SKM-1 treated with dmso at 0.1 percent for 144 hours (cell line): ENCODE measurements around the gene HLCS.
A peak's percentile ranks its signal among the peaks of the same experiment; 100 is the strongest.

Experiments
- DNase-seq: peaks from one replicate; lab custom pipeline; 2025; ENCODE audit not compliant: unreplicated experiment; lab: John Stamatoyannopoulos, UW

HLCS gene

DNA sequence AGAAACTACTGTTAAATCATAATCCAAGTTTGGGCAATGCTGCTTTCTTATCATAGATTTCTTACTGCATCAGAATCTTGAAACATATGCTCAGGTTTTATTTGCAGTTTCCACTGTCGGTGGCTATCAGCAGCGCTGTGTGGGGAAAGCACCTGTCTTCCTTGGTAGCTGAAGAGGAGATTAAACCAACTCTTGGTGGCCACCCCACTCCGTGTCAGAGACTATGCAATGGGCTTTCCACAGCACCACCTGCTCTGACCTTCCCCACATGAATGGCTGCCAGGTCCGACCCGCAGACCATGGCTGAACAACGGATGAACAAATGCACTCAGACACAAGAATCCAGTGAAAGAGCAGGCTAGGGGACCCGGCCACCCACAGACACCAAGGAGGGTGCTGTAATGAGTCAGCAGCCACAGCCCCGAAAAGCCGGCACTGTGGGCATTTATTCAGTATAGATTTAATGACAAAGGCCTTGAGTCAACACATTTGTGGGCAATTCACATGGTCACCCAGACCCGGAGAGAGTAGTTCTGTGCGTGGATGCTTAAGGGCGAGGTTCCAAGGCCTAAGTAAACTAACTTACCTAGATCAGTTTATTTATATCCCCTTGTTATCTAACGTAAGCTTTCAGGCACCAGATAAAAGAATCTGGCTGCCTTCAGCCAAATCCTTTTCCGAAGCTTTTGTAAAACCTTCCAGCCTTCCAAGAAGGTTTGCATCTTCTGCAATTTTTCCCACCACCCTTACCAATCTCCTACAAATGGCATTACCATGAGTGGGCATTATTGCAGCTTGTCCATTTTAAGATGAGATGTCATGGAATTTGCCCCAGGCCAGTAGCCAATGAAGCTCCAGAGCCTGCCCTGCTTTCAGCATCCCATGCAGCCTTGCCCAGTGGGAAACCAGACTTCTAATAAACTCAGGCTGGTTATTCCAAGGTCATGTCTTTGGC lies 82.7 kb downstream of the HLCS start:
- no peak for DNase-seq

- no peak for DNase-seq
Observed at GRCh38 chr21:36882776-36883175, 83.7 kb downstream of the HLCS start.

- DNase-seq: no peak
Observed at GRCh38 chr21:36881228-36881627, 85.2 kb downstream of the HLCS start.

- DNase-seq: no peak
Observed at GRCh38 chr21:36879827-36880226, 86.6 kb downstream of the HLCS start.

DNA sequence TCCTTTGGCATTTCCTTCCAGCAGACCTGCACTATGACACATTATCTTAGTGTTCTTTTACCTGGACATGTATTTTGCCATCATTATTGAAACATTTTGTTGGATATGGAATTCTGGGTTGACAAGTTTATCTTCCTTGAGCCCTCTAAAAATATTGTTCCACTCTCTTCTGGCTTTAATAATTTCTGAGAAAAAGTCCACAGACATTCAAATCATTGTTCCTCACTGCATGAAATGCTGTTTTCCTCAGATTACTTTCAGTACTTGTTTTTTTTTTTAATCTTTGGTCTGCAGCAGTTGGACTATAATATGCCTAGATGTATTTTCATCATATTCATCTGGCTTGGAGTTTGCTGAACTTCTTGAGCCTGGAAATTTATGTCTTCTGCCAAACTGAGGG lies 88.7 kb downstream of the HLCS start:
- DNase-seq: no peak

DNA sequence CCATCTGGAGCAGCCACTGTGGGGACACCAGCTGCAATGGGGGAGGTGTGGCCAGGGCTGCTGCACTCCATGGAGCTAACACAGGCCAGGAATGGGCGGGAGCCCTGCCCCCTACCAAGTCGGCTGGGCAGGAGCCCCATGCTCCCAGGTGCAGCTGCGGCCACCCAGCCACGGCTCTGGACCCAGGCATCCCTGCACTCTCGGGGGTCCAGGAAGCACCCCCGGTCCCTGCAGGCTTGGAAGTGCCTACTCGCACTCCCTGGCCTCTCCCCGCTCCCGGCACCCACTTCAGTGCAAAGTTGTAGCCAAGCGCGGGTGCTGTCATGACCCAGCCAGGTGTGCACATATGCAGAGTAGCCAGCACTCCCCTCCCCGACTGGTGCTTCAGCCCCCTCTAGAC lies 91.8 kb downstream of the HLCS start:
- DNase-seq: no peak

DNA sequence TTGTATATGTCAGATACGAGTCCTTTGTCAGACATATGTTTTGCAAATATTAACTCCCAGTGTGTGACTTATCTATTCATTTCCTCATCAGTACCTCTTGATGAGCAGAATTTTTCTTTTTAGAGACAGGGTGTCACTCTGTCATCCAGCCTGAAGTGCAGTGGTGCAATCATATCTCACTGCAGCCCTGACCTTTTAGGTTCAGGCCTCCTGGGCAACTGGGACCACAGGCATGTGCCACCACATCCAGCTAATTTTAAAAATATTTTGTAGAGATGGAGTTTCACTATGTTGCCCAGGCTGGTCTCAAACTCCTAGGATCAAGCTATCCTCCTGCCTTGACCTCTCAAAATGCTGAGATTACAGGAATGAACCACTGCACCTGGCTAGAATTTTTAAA lies 93.0 kb downstream of the HLCS start:
- DNase-seq: no peak

DNA sequence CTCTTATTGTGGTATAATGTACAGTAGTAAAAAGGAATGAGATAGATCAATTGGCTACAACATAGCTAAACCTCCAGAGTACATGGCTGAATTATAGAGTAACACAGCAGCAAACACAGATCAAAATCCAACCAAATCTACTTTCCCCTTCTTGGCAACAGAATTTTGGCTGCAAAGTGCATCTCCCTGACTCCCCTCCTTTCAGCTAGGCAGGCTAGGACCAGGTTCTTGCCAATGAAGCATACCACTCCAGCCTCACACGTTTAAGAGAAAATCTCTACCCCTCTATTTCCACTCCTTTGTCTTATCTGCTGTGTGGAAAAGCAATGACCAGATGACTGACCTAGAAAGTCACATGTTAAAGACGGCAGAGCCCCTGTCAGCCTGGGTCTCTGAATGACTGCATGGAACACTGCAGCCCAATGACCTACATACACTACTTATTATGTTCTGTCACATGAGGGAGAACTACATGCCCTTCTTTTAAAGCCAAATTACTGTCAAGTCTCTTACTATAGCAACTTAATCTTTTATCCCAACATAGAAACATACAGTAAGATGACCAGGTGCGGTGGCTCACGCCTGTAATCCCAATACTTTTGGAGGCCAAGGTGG lies 99.1 kb downstream of the HLCS start:
- DNase-seq: no peak

GRCh38 chr21:36866419-36866818 lies 100.0 kb downstream of the HLCS start:
- no peak for DNase-seq

DNA sequence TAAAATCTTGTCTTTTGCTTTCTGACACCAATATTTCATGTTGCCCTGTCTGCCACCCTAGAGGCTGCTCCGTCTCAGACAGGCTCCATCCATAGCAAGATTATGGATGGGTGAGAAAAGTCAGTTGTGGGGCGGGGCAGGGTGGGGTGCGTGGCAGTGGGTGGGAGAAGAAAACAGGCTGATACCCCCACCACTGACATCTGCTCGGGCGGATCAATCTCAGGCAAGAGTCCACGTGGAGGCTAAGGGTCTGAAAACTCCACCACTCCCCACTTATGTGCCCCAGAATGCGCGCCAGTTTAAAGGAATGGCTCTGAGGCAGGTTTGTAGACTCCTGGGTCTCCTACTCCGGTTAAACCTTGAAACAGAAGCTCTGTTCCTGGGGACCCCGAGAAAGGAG lies 101.5 kb downstream of the HLCS start:
- DNase-seq: no peak

GRCh38 chr21:36863260-36863659 lies 103.2 kb downstream of the HLCS start:
- no peak for DNase-seq

DNA sequence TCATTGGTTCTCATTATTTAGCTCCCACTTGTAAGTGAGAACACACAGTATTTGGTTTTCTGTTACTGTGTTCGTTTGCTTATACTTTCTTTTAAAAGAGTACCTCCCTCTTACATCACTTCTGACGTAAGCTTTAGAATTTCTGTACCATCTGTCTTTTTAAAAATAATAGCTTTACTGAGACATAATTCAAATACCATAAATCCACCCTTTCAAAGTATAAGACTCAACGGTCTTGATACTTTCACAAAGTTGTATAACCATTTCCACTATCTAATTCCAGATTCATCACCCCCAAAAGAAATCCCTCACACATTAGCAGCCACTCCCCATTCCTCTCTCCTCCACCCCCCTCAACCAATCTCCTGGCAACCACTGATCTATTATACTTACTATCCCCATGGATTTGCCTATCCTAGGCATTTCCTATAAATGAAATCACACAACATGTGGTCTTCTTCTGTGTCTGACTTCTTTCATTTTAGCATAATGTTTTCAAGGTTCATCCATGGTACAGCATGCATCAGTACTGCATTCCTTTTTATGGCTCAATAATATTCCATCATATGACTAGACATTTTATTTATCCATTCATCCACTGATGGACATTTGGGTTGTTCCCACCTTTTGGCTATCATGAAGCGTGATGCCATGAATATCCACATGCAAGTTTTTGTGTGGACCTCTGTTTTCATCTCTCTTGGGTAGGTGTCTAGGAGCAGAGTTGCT lies 104.7 kb downstream of the HLCS start:
- no peak for DNase-seq

- no peak for DNase-seq
Observed at GRCh38 chr21:36860736-36861594, 105.5 kb downstream of the HLCS start.

GRCh38 chr21:36859744-36860501 lies 106.5 kb downstream of the HLCS start:
- peak; percentile 89 for DNase-seq

DNA sequence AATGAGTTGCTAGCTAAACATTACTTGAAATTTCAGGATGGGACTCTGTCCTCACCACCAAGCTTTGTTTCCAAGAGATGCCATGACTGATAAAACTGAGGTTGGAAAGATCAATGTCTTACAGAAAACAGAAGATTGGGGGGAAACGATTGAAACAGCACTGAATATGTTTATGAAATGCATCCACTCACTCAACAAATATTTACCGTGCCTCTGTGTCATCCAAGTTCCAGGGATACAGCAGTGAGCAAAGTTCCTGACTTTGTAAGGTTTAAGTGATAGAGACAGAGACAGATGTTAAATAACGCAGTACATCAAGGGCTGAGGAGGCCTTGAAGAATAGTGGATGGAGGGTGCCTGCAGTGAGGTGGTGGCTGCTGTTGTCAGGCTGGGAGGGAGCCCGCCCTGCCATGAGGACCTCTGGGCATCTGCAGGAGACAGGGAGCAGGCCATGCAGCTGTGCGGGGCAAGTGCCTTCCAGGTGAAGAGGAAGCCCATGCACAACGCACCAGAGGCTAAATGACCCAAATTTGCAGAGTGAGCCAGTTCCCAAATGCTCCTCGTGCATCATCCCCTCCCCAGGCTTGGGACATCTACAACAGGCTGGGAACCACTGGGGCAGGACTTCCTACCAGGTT lies 108.0 kb downstream of the HLCS start:
- DNase-seq: no peak

- no peak for DNase-seq
Observed at GRCh38 chr21:36856643-36857042, 109.8 kb downstream of the HLCS start.

DNA sequence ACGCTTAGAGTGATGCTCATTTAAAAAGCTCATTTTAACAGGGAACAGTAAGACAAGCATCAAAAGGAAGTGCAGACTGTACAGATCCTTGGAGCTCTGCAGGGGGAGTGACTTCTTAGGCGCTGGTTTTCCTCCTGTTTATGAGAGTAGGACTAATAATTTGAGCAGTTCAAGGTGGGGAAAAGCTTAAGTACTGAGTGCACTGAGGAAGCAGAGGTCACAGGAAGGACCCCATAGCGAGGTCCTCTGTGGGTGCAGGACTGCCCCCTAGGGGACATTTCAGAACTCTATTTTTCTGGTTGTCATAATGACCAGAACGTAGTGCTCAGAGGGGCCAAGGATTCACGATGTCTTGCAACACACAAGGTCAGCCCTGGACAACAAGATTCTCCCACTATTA lies 112.1 kb downstream of the HLCS start:
- peak; percentile 11 for DNase-seq

DNA sequence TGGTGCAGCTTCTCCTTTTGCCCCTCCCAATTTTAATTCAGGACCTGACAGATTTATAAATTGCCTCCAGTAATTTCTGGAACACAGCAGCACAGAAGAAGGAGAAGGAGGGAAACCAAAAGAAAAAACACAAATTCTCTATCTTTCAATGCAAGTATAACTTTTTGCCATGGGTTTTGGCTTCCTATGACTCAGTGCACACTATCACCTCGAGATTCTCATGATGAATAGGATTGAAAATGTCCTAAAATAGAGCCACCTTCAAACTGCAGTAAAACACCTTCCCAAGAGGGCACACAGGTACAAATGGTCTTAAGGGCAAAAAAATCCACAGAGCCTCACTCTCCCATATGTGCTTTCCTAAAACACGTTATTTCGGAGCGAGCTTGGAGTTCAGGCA lies 113.6 kb downstream of the HLCS start:
- DNase-seq: no peak

GRCh38 chr21:36852293-36852692 lies 114.2 kb downstream of the HLCS start:
- no peak for DNase-seq

GRCh38 chr21:36851121-36851520 lies 115.3 kb downstream of the HLCS start:
- no peak for DNase-seq
